ENCODE data around the gene GSTA1. TPM values are rescaled to one million over a fixed set of nuclear protein-coding genes. Genes with fewer than 3 reads are reported as not detected.

Gene GSTA1
- total RNA-seq, 1 experiment from 2014 or later, result not detected

GRCh38 chr6:52808660-52809059 is 5.0 kb upstream of the GSTA1 start:
- WGBS (ENCODE audit: extremely low coverage, insufficient read length, low lambda C conversion rate), result no CpG with 5 or more reads among the region's 5 CpGs
- H2AK5ac ChIP-seq (ENCODE audit: insufficient read length, low read length), result no peak overlapping the region
- no peaks in the 10 kb centered on the region for H3K79me1 ChIP-seq (ENCODE audit: insufficient read depth, low read depth, low read length, poor library complexity, severe bottlenecking)
- H3K14ac ChIP-seq (ENCODE audit: insufficient read depth, low read length), result no peak overlapping the region
- H2BK12ac ChIP-seq (ENCODE audit: insufficient read length, low read depth, low read length), result no peak overlapping the region
- H3K9ac ChIP-seq (ENCODE audit: extremely low read depth, insufficient read length, low read length), result no peak overlapping the region
- no peak overlapping the region for H3K56ac ChIP-seq (ENCODE audit: insufficient read length, low read depth, low read length)
- H3K79me2 ChIP-seq (ENCODE audit: insufficient read depth, low read length), result no peaks in the 10 kb centered on the region
- H3K4me2 ChIP-seq (ENCODE audit: insufficient read depth, insufficient read length, low read length), result no peak overlapping the region
- Mint-ChIP-seq H3K4me1 (peaks cover 3% of the 10 kb centered on the region in 2 experiments), H3K27me3 (ENCODE audit: low read depth) (no peaks in the 10 kb centered on the region; the same call in 1 of the 2 replicates), H3K27ac (no peak overlapping the region), H3K4me3 (no peak overlapping the region), H3K9me3 (no peaks in the 10 kb centered on the region), H3K36me3 (ENCODE audit: insufficient read depth in 1 of 3, low read depth in 3 of 3) (no peaks in the 10 kb centered on the region)
- H2AFZ ChIP-seq (ENCODE audit: low read length), result no peak overlapping the region
- no peak overlapping the region for H2BK15ac ChIP-seq (ENCODE audit: low read depth, low read length)
- TF ChIP-seq CTCF (conservative IDR thresholded peaks at IDR 0.05), result no peak
- H3K18ac ChIP-seq (ENCODE audit: insufficient read length, low read depth, low read length), result no peak overlapping the region
- no peak overlapping the region for H3K27ac ChIP-seq (ENCODE audit: insufficient read length, low read depth, low read length)
- H3K4me1 ChIP-seq (ENCODE audit: insufficient read depth, low read length), result no peaks in the 10 kb centered on the region
- no peaks in the 10 kb centered on the region for H3K27me3 ChIP-seq (ENCODE audit: insufficient read depth, low read length)
- H3T11ph ChIP-seq (ENCODE audit: low read length), result no peak overlapping the region
- no peak for DNase-seq
- H2BK20ac ChIP-seq (ENCODE audit: low read depth, low read length, poor library complexity, severe bottlenecking), result no peak overlapping the region
- H4K20me1 ChIP-seq (ENCODE audit: control insufficient read depth, insufficient read depth, insufficient read length), result no peaks in the 10 kb centered on the region
- H4K5ac ChIP-seq (ENCODE audit: insufficient read length, low read depth, low read length), result no peak overlapping the region
- H3K23ac ChIP-seq (ENCODE audit: insufficient read length, low read depth, low read length), result no peak overlapping the region
- H2BK5ac ChIP-seq (ENCODE audit: insufficient read length, low read length), result no peak overlapping the region
- H2BK120ac ChIP-seq (ENCODE audit: low read depth, low read length, poor library complexity, severe bottlenecking), result no peak overlapping the region
- no peak overlapping the region for H4K8ac ChIP-seq (replicated peaks; ENCODE audit: insufficient read length, low read depth, low read length)
- no peaks in the 10 kb centered on the region for H3K9me3 ChIP-seq (ENCODE audit: control insufficient read depth, low read depth, low read length)
- no peak overlapping the region for H4K91ac ChIP-seq (ENCODE audit: insufficient read length, low read depth, low read length)
- H3K23me2 ChIP-seq (ENCODE audit: insufficient read length, low read depth, low read length, poor library complexity, severe bottlenecking), result no peaks in the 10 kb centered on the region
- no peak overlapping the region for H3K4ac ChIP-seq (ENCODE audit: low read depth, low read length)

Measured in H9 (cell line).